B cell (primary cell): ENCODE measurements around the gene ZWILCH.

Source experiments
- CTCF ChIP-seq: fragments of 200-600 bp; IDR thresholded peaks from one replicate; pipeline ENCODE4 v1.8.0; 2022; ENCODE audit warnings: antibody characterized with exemption, mild to moderate bottlenecking
- EZH2 ChIP-seq: IDR thresholded peaks from 2 replicates; pipeline ENCODE4 v1.6.1; 2012; ENCODE audit warnings: borderline replicate concordance, low read depth, mild to moderate bottlenecking, moderate library complexity, low read length; ENCODE audit not compliant: insufficient read depth, poor library complexity, severe bottlenecking

GRCh38 chr15:66595931-66596545 lies 90.9 kb downstream of the ZWILCH start:
- TF ChIP-seq CTCF (no peak), EZH2 (no peak)
